Adrenal gland (tissue), 5 donors: ENCODE data around the gene UBE2L3.

Experiments
- CTCF ChIP-seq, 6 experiments: fragments of 450-650 bp in 4 of 6; fragments of 200-600 bp in 2 of 6; sonication (generic) in 1 of 6; IDR thresholded peaks; 1 replicate in 5 of 6; 2 replicates in 1 of 6; pipeline versions ENCODE4 v1.5.1 to v1.8.0; 2016 to 2021; ENCODE audit warnings: antibody characterized with exemption in 6 of 6, mild to moderate bottlenecking in 2 of 6, moderate library complexity in 1 of 6
- POLR2A ChIP-seq, 2 donors: fragments of 450-650 bp; IDR thresholded peaks; one replicate each; pipeline ENCODE4 v1.6.1; 2017; ENCODE audit warnings: antibody characterized with exemption in 2 of 2, mild to moderate bottlenecking in 2 of 2, moderate library complexity in 1 of 2
- donor health status: DM: no; HTN: no; CAD: no.

- TF ChIP-seq CTCF (IDR thresholded peaks at IDR 0.05) (no peak), POLR2A (IDR thresholded peaks at IDR 0.05) (no peak)
Measured at GRCh38 chr22:21621025-21621424, 53.5 kb downstream of the UBE2L3 start.
